Thoracic aorta (tissue), 2 donors: Measurements from ENCODE around the gene TBC1D5. TPM values are rescaled to one million over a fixed set of nuclear protein-coding genes. Genes with fewer than 3 reads are reported as not detected.
A peak's percentile ranks its signal among the peaks of the same experiment; 100 is the strongest.

Source experiments
- ATAC-seq: fragments of 150-250 bp; one replicate; pipeline ENCODE4 v1.8.0; 2017; ENCODE audit warnings: low read depth; ENCODE audit not compliant: insufficient number of reproducible peaks, low FRiP score
- DNase-seq: peaks from one replicate; pipeline ENCODE4 v3.0.0-alpha.2; 2020; ENCODE audit warnings: low spot score
- H3K27ac ChIP-seq, 2 donors: fragments of 200-600 bp; sonication (generic); 1 replicate in 1 of 2; 2 replicates in 1 of 2; pipeline ENCODE4 v1.5.1; 2016; ENCODE audit warnings: mild to moderate bottlenecking in 2 of 2, moderate library complexity in 2 of 2
- H3K27me3 ChIP-seq: fragments of 200-600 bp; sonication (generic); replicated peaks from 2 replicates; pipeline ENCODE4 v1.6.0; 2016; ENCODE audit warnings: mild to moderate bottlenecking; ENCODE audit not compliant: insufficient read depth
- H3K36me3 ChIP-seq: fragments of 200-600 bp; sonication (generic); one replicate; pipeline ENCODE4 v1.5.1; 2016
- H3K4me1 ChIP-seq, 2 donors: fragments of 200-600 bp; sonication (generic); 1 replicate in 1 of 2; 2 replicates in 1 of 2; pipeline versions ENCODE4 v1.5.1 to v1.6.0; 2016; ENCODE audit warnings: low read depth in 2 of 2, mild to moderate bottlenecking in 1 of 2; ENCODE audit not compliant: control insufficient read depth in 1 of 2
- H3K4me3 ChIP-seq: fragments of 200-600 bp; sonication (generic); 2 replicates; pipeline ENCODE4 v1.5.1; 2016; ENCODE audit warnings: mild to moderate bottlenecking
- H3K9me3 ChIP-seq: fragments of 200-600 bp; sonication (generic); 2 replicates; pipeline ENCODE4 v1.5.1; 2016
- total RNA-seq, 2 donors: library from RNA; depleted of rRNA; stranded (reverse); fragments of >200 nt; gene quantifications; one replicate each; pipeline versions ENCODE4 v1.1.0 to v1.2.3, GENCODE V29; 2016
- TF ChIP-seq, protein P1 (sequence below): fragments of 200-600 bp; sonication (generic); IDR thresholded peaks from one replicate; pipeline ENCODE4 v1.5.1; 2019; ENCODE audit warnings: antibody characterized with exemption

TBC1D5 gene
- total RNA-seq, 2 donors from 2014 or later = 80.6 to 103 TPM

GRCh38 chr3:17742880-17743657 is 638 bp upstream of the TBC1D5 start:
- TF ChIP-seq, protein P1, sequence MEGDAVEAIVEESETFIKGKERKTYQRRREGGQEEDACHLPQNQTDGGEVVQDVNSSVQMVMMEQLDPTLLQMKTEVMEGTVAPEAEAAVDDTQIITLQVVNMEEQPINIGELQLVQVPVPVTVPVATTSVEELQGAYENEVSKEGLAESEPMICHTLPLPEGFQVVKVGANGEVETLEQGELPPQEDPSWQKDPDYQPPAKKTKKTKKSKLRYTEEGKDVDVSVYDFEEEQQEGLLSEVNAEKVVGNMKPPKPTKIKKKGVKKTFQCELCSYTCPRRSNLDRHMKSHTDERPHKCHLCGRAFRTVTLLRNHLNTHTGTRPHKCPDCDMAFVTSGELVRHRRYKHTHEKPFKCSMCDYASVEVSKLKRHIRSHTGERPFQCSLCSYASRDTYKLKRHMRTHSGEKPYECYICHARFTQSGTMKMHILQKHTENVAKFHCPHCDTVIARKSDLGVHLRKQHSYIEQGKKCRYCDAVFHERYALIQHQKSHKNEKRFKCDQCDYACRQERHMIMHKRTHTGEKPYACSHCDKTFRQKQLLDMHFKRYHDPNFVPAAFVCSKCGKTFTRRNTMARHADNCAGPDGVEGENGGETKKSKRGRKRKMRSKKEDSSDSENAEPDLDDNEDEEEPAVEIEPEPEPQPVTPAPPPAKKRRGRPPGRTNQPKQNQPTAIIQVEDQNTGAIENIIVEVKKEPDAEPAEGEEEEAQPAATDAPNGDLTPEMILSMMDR = no peak
- H3K4me3 ChIP-seq = peak overlapping the region; percentile 98
- H3K27me3 ChIP-seq = no peaks in the 10 kb centered on the region
- no peaks in the 10 kb centered on the region for H3K36me3 ChIP-seq
- H3K9me3 ChIP-seq = no peaks in the 10 kb centered on the region
- peaks cover 20 to 34% of the 10 kb centered on the region in 2 donors for H3K4me1 ChIP-seq
- no peak for DNase-seq
- peak; percentile 83 for ATAC-seq
- peak overlapping the region; percentile 98 to 99 for H3K27ac ChIP-seq

- DNase-seq = no peak
- Histone ChIP-seq H3K27ac (peak overlapping the region; percentile 98 to 99), H3K9me3 (no peaks in the 10 kb centered on the region), H3K27me3 (no peaks in the 10 kb centered on the region), H3K4me1 (peaks cover 20 to 34% of the 10 kb centered on the region in 2 donors), H3K36me3 (no peaks in the 10 kb centered on the region), H3K4me3 (peak overlapping the region; percentile 98)
- TF ChIP-seq, protein P1 = no peak
- peak; percentile 58 for ATAC-seq
Observed at GRCh38 chr3:17741621-17742101, 770 bp downstream of the TBC1D5 start.

DNA sequence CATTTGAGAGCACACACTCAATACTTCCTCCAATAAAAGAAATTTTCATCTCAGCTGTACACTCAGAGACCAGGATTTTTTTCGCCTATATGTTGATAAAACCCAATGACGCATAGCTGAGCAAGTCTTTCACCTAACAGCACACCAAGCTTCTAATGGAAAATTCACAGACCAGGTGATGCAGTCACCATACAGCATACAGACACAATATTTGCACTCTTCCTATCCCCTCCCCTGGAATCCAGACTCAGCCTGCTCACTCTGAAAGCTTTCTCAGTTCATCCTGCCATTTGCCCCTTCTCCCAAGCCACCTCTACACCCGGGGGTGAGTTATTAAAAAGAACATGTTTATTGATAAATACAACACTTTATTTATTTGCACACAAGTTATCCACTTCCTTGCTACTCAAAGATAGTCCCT is 1.7 kb downstream of the TBC1D5 start:
- Histone ChIP-seq H3K27ac (peak overlapping the region; percentile 98 to 99), H3K36me3 (no peaks in the 10 kb centered on the region), H3K27me3 (no peaks in the 10 kb centered on the region), H3K4me3 (peak overlapping the region; percentile 98), H3K4me1 (peaks cover 20 to 34% of the 10 kb centered on the region in 2 donors), H3K9me3 (no peaks in the 10 kb centered on the region)
- TF ChIP-seq, protein P1 = no peak
- DNase-seq (no peak), ATAC-seq (no peak)

- Histone ChIP-seq H3K27me3 (no peaks in the 10 kb centered on the region), H3K27ac (peak overlapping the region in 1 of 2 donors; percentile 5), H3K9me3 (no peaks in the 10 kb centered on the region), H3K36me3 (no peaks in the 10 kb centered on the region), H3K4me1 (peaks cover 20 to 34% of the 10 kb centered on the region in 2 donors), H3K4me3 (no peak overlapping the region)
- TF ChIP-seq, protein P1 = no peak
- no peak for DNase-seq
- ATAC-seq = no peak
Observed at GRCh38 chr3:17738921-17739320, 3.5 kb downstream of the TBC1D5 start.

GRCh38 chr3:17738219-17738618 is 4.2 kb downstream of the TBC1D5 start:
- ATAC-seq (no peak), DNase-seq (no peak)
- no peaks in the 10 kb centered on the region for H3K36me3 ChIP-seq
- TF ChIP-seq, protein P1 = no peak
- no peak overlapping the region for H3K4me3 ChIP-seq
- no peaks in the 10 kb centered on the region for H3K9me3 ChIP-seq
- no peaks in the 10 kb centered on the region for H3K27me3 ChIP-seq
- no peak overlapping the region for H3K27ac ChIP-seq
- H3K4me1 ChIP-seq = peaks cover 17 to 29% of the 10 kb centered on the region in 2 donors
